Measurements from ENCODE around the gene ZBP1.
A peak's percentile ranks its signal among the peaks of the same experiment; 100 is the strongest.
"Not testable (repeated sequence)": the region's sequence is repeated elsewhere in the genome, so short reads cannot be mapped to it uniquely, and the experiment has no call there.

The ZBP1 gene

DNA sequence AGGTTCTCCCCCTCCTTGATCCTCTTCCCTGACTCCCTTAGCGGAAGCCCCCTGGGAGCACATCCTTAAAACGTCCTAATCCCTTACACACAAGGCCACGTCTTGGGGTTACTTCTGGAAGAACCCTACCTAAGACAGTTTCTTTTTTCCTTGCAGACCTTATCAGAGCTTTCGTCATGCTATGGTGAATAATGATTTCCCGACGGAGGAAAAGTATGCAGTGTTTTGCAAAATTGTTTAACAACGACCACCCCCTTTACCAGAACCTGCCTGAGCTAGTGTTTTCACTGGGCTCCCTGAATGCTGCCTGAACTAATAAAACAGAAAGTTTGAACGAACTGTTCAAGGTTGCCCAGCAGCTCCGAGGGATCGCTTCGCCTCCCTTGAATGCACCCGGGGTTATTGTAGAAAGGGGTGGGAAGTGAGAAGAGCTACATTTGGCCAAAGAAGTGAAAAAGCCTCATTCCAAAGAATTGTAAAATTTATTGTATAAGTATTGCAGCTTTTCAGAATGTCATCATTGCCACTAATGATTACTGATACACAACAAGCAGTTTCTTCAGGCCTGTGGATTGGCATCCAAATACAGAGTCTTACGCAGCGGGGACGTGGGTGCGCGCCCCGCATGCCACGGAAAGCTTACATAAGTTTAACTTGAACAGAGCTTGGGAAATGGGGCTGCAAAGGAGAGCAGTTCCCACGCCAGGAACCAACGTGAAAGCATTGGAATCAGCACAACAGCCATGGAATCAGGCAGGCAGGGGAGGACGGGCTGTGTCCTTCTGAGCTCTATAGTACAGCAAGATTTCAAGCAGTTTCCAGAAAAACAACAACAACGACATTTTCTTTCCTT lies 27.9 kb upstream of the ZBP1 start:
- DNase-seq (ENCODE audit: insufficient read length, low spot score) (no peak), FAIRE-seq (peak; percentile 38)

GRCh38 chr20:57647006-57647932 lies 27.0 kb upstream of the ZBP1 start:
- peak; percentile 96 for FAIRE-seq

GRCh38 chr20:57638895-57639236 lies 18.6 kb upstream of the ZBP1 start:
- FAIRE-seq (peak; percentile 91), DNase-seq (ENCODE audit: insufficient read length, low spot score) (no peak)

More at GRCh38 chr20:57647006-57647932, 27.0 kb upstream of the ZBP1 start:
- DNase-seq (ENCODE audit: insufficient read length, low spot score), result no peak

DNA sequence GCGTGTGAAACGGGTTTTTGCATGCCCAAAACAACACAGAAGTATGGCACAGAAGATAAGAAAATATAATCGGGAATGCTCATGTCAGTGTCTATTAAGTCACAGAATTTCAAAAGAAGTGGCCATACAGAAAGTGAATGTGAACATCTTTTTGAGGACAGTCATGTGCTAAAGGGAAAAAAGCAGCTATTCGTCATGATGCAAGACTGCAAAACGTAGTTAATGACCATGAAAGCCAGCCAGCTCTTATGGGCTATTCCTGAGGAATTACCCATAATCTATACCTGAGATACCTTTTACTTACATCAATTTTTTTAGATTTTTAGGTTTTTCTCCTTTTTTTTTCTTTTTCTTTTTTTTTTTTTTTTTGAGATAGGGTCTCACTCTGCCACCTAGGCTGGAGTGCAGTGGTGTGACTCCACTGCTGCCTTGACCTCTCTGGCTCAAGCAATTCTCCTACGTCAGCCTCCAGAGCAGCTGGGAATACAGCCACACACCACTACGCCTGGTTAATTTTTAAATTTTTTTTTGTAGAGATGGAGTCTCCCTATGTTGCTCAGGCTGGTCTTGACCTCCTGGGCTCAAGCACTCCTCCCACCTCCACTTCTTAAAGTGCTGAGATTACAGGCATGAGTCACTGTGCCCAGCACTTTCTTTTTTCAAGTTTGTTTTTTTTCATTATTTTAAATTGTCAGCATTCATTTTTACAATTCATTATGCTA lies 18.1 kb upstream of the ZBP1 start:
- DNase-seq (ENCODE audit: insufficient read length, low spot score) (no peak), FAIRE-seq (peak; percentile 90)

GRCh38 chr20:57633945-57634491 lies 13.8 kb upstream of the ZBP1 start:
- FAIRE-seq (no peak), DNase-seq (ENCODE audit: insufficient read length, low spot score) (no peak)

DNA sequence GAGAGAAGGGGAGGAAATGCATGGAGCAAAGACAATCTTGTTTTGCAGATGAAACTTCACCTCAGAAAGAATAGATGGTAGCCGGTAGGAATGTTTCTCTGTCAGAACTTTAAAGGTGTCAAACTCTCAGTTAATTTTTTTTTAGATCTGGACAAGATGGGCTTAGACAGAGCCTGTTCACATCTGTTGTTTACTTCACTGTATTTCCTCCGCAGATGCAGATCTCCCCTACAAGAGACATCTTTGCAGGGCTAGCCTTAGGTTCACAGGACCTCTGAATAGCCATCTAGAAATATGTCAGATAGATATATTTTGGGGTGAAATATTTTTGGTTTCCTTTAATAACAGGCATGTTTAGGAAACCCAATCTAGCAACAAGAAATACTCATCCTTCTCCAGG lies 12.1 kb upstream of the ZBP1 start:
- FAIRE-seq (peak; percentile 72), DNase-seq (ENCODE audit: insufficient read length, low spot score) (no peak)

DNA sequence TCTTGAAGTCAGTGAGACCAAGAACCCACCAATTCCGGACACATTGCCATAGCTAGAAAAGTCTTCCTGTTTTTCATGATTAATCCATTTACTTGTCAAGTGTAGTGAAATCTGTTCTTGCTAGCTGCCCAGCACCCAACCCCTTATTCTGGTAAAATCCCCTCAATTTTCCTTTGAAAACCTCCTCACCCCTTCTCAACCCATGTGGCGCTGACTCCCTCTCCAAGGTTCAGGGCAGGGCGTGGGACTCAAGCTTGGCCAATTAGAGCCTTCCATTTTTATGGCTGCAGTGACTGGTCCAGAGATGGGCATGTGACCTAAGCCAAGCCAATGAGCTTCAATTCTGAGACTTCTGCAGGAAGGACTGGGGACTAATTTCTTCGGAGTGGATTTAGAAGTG lies 9.8 kb upstream of the ZBP1 start:
- no peak for DNase-seq (ENCODE audit: insufficient read length, low spot score)

GRCh38 chr20:57629491-57629901 lies 9.3 kb upstream of the ZBP1 start:
- DNase-seq (ENCODE audit: insufficient read length, low spot score); FAIRE-seq: not testable (repeated sequence)

More for the DNA sequence above, 9.8 kb upstream of the ZBP1 start:
- peak; percentile 33 for FAIRE-seq

- DNase-seq (ENCODE audit: insufficient read length, low spot score); FAIRE-seq: not testable (repeated sequence)
Measured at GRCh38 chr20:57628962-57629308, 8.7 kb upstream of the ZBP1 start.

DNA sequence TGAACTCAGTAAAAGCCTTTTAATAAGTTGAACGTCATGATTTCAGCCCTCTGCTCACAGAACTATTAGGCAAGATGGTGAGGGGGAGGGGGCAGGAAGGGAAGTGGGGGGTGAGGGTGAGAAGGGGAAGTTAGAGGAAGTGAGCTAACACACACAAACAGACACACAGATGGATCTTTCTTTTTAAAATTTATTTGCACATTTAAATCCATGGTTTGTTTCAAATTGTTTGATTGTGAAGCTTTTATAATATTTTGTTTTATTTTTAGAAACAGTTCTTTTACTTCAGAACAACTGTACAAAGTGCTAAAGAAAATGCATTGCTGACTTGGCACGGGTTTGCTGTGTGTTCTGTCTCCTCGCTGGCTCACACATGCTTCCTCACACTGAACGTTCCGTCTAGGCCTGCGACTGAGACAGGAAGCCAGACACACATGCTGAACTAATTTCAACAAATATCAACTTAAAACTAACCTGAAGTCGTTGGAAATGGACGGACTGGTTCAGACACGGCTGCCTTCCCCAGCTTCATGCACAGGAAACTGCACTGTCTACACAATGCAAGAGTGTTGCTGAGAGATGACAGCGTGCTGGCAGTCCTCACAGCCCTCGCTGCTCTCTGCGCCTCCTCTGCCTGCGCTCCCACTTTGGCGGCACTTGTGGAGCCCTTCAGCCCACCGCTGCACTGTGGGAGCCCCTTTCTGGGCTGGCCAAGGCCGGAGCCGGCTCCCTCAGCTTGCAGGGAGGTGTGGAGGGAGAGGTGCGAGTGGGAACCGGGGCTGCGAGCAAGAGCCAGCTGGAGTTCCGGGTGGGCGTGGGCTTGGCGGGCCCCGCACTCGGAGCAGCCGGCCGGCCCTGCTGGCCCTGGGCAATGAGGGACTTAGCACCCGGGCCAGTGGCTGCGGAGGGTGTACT lies 8.1 kb upstream of the ZBP1 start:
- FAIRE-seq (peak; percentile 94), DNase-seq (ENCODE audit: insufficient read length, low spot score) (no peak)

- DNase-seq (ENCODE audit: insufficient read length, low spot score) (no peak), FAIRE-seq (peak; percentile 83)
Measured at GRCh38 chr20:57627339-57627738, 7.1 kb upstream of the ZBP1 start.

GRCh38 chr20:57625978-57626377 lies 5.8 kb upstream of the ZBP1 start:
- FAIRE-seq, result no peak
- DNase-seq (ENCODE audit: insufficient read length, low spot score), result no peak

DNA sequence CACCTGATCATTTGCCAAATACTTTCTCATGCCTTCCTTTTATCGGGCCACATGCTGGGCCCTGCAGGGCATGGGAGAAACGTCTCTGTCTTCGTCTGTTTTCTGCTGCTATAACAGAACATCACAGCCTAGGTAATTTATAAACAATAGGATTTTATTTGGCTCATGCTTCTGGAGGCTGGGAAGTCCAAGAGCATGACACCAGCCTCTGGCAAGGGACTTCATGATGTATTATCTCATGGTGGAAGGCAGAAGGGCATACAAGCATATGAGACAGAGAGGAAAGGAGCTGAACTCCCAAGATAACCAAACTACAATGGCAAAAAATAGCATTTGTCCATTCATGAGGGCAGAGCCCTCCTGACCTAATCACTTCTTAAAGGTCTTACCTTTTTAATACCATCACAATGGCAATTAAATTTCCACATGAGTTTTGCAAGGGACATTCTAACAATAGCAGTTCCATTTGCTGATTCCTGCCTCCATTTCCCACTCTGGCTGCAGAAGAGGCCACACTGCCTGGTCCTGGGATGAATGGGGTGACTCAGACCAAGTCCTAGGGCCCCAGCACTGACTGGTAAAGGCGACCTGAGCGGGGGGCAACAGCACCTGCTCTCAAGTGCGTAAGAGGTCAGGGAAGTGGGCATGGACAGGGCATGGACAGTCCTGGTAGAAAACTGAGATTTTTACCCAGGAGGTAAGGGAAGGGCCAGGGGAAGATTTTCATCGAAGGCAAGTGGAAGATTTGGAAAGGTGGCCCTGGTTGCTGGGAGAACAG lies 5.1 kb upstream of the ZBP1 start:
- peak; percentile 80 for FAIRE-seq
- no peak for DNase-seq (ENCODE audit: insufficient read length, low spot score)

- no peak for FAIRE-seq
- no peak for DNase-seq (ENCODE audit: insufficient read length, low spot score)
Measured at GRCh38 chr20:57624124-57624523, 3.9 kb upstream of the ZBP1 start.

GRCh38 chr20:57622579-57623381 lies 2.6 kb upstream of the ZBP1 start:
- peak; percentile 96 for DNase-seq (ENCODE audit: insufficient read length, low spot score)

DNA sequence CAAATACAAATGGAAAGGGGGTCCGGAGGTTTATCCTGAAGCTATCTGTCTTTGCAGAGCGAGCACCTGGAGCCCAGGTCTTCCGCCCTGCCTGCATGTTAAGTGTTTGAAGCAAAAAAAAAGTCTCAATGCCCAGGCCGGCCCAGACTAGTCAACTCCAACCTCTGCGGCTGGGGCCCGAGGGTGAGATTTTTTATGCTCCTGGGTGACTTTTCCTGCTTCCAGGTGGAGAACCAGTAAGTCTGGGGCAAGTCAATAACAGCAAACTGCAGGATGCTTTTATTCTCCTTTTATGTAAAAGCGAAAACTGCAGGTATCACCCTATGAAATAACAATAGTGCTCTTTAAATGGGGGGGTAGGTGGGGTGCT lies 2.0 kb upstream of the ZBP1 start:
- DNase-seq (ENCODE audit: insufficient read length, low spot score) (no peak), FAIRE-seq (no peak)

More at GRCh38 chr20:57622579-57623381, 2.6 kb upstream of the ZBP1 start:
- FAIRE-seq, result peak; percentile 95

GRCh38 chr20:57621421-57622200 lies 1.4 kb upstream of the ZBP1 start:
- peak; percentile 71 for FAIRE-seq
- no peak for DNase-seq (ENCODE audit: insufficient read length, low spot score)

Data from HTR-8/SVneo (cell line).